Keratinocyte (primary cell): ENCODE data around the gene MTSS2. TPM values are rescaled to one million over a fixed set of nuclear protein-coding genes. Genes with fewer than 3 reads are reported as not detected.

Experiments
- DNase-seq: peaks from one replicate; pipeline ENCODE4 v3.0.0-alpha.2; 2011; ENCODE audit warnings: low read depth, missing footprints, low spot score
- FAIRE-seq: peaks from 2 replicates; lab custom pipeline; 2011; peaks lifted over from hg19 to GRCh38; lab: Jason Lieb, UNC
- H2AFZ ChIP-seq: 2 replicates; pipeline ENCODE4 v1.6.0; 2012; ENCODE audit warnings: low read length, control low read depth, inconsistent platforms; ENCODE audit not compliant: control insufficient read depth
- H3K27ac ChIP-seq: 2 replicates; pipeline ENCODE4 v1.5.1; 2011; ENCODE audit warnings: low read length; ENCODE audit not compliant: control insufficient read depth, insufficient read depth
- H3K27me3 ChIP-seq: 3 replicates; pipeline ENCODE4 v1.6.0; 2011; ENCODE audit warnings: low read length; ENCODE audit not compliant: control insufficient read depth, insufficient read depth; ENCODE audit errors: extremely low read depth
- H3K36me3 ChIP-seq, 2 experiments: 2 replicates in 1 of 2; 3 replicates in 1 of 2; pipeline ENCODE4 v1.5.1; 2011; ENCODE audit warnings: low read length in 2 of 2, mild to moderate bottlenecking in 1 of 2; ENCODE audit not compliant: control insufficient read depth in 2 of 2, insufficient read depth in 2 of 2; ENCODE audit errors: extremely low read depth in 1 of 2
- H3K4me1 ChIP-seq: 3 replicates; pipeline ENCODE4 v1.5.1; 2011; ENCODE audit warnings: low read length; ENCODE audit not compliant: control insufficient read depth, insufficient read depth; ENCODE audit errors: extremely low read depth
- H3K4me2 ChIP-seq: 3 replicates; pipeline ENCODE4 v1.6.0; 2011; ENCODE audit warnings: low read depth, low read length; ENCODE audit not compliant: control insufficient read depth, insufficient read depth; ENCODE audit errors: extremely low read depth
- H3K4me3 ChIP-seq, 3 experiments: fragments of 200-600 bp in 1 of 3; sonication (generic) in 1 of 3; 2 replicates in 2 of 3; 3 replicates in 1 of 3; pipeline ENCODE4 v1.5.1; 2011 to 2016; ENCODE audit warnings: low read length in 3 of 3, mild to moderate bottlenecking in 3 of 3, control low read depth in 2 of 3, inconsistent platforms in 1 of 3, low read depth in 1 of 3, mixed read lengths in 1 of 3, mixed run types in 1 of 3, moderate library complexity in 1 of 3; ENCODE audit not compliant: control insufficient read depth in 2 of 3, insufficient read depth in 2 of 3; ENCODE audit errors: extremely low read depth in 1 of 3
- H3K79me2 ChIP-seq: 2 replicates; pipeline ENCODE4 v1.6.0; 2012; ENCODE audit warnings: low read length; ENCODE audit not compliant: control insufficient read depth, insufficient read depth
- H3K9ac ChIP-seq: 3 replicates; pipeline ENCODE4 v1.6.0; 2011; ENCODE audit warnings: low read length; ENCODE audit not compliant: control insufficient read depth, insufficient read depth; ENCODE audit errors: extremely low read depth
- H3K9me1 ChIP-seq: 3 replicates; pipeline ENCODE4 v1.6.0; 2011; ENCODE audit warnings: low read length; ENCODE audit not compliant: control insufficient read depth, insufficient read depth; ENCODE audit errors: extremely low read depth
- H3K9me3 ChIP-seq: 2 replicates; pipeline ENCODE4 v1.5.1; 2012; ENCODE audit warnings: low read depth, low read length; ENCODE audit not compliant: control insufficient read depth
- H4K20me1 ChIP-seq: 3 replicates; pipeline ENCODE4 v1.6.0; 2011; ENCODE audit warnings: low read length; ENCODE audit not compliant: control insufficient read depth, insufficient read depth; ENCODE audit errors: extremely low read depth
- CTCF ChIP-seq, 3 experiments: IDR thresholded peaks in 1 of 3; conservative IDR thresholded peaks in 1 of 3; optimal IDR thresholded peaks in 1 of 3; 2 replicates in 2 of 3; 3 replicates in 1 of 3; pipeline versions ENCODE3 to v1.5.1; 2011; ENCODE audit warnings: low read length in 3 of 3, mild to moderate bottlenecking in 3 of 3, moderate library complexity in 2 of 3, control low read depth in 1 of 3, inconsistent platforms in 1 of 3; ENCODE audit not compliant: insufficient read depth in 2 of 3; ENCODE audit errors: extremely low read depth in 1 of 3
- EZH2 ChIP-seq: IDR thresholded peaks from one replicate; pipeline ENCODE4 v1.6.1; 2012; ENCODE audit warnings: inconsistent platforms, mild to moderate bottlenecking, low read length, moderate library complexity
- dilution Hi-C: fragments of 300-500 bp; cut with MboI; formaldehyde crosslinking; loops from one replicate; pipeline ENCODE4 v1.7.0; 2020; ENCODE audit warnings: low sequenced_read_pairs; ENCODE audit not compliant: extremely low pct_ligation_motif_present
- polyA plus RNA-seq, 5 experiments: library from polyadenylated mRNA; depleted of rRNA in 3 of 5; stranded (reverse) in 3 of 5; stranded (forward) in 1 of 5; unstranded in 1 of 5; fragments of >200 nt; gene quantifications; 1 replicate in 1 of 5; 2 replicates in 3 of 5; 3 replicates in 1 of 5; pipeline versions ENCODE4 v1.2.1 to v1.2.3, GENCODE V29; 2011 to 2012; ENCODE audit warnings: missing spikeins in 2 of 5, low read depth in 1 of 5, low replicate concordance in 1 of 5

Gene MTSS2
- polyA plus RNA-seq, 1 donor (not counting 4 experiments of a cell fraction or from before 2014, with no cell fraction given) = 13.3 TPM

GRCh38 chr16:70660672-70661350, 25.0 kb downstream of the MTSS2 start:
- no peaks in the 10 kb centered on the region for H4K20me1 ChIP-seq
- no peak overlapping the region for H3K4me3 ChIP-seq
- no peak overlapping the region for H3K4me2 ChIP-seq
- H3K9me3 ChIP-seq = no peaks in the 10 kb centered on the region
- DNase-seq = no peak
- no peaks in the 10 kb centered on the region for H3K4me1 ChIP-seq
- H2AFZ ChIP-seq = no peak overlapping the region
- no peak overlapping the region for H3K27ac ChIP-seq
- no peak overlapping the region for H3K9ac ChIP-seq
- dilution Hi-C loops = no loop called here
- TF ChIP-seq CTCF (optimal IDR thresholded peaks at IDR 0.05 in 1 of 3, IDR thresholded peaks at IDR 0.05 in 1 of 3, conservative IDR thresholded peaks at IDR 0.05 in 1 of 3; ENCODE audit: extremely low read depth in 1 of 3, insufficient read depth in 2 of 3, low read length in 3 of 3) (no peak), EZH2 (no peak)
- no peaks in the 10 kb centered on the region for H3K27me3 ChIP-seq
- no peaks in the 10 kb centered on the region for H3K79me2 ChIP-seq
- FAIRE-seq = no peak
- no peaks in the 10 kb centered on the region for H3K9me1 ChIP-seq
- H3K36me3 ChIP-seq = peaks cover 5 to 11% of the 10 kb centered on the region in 2 experiments

DNA sequence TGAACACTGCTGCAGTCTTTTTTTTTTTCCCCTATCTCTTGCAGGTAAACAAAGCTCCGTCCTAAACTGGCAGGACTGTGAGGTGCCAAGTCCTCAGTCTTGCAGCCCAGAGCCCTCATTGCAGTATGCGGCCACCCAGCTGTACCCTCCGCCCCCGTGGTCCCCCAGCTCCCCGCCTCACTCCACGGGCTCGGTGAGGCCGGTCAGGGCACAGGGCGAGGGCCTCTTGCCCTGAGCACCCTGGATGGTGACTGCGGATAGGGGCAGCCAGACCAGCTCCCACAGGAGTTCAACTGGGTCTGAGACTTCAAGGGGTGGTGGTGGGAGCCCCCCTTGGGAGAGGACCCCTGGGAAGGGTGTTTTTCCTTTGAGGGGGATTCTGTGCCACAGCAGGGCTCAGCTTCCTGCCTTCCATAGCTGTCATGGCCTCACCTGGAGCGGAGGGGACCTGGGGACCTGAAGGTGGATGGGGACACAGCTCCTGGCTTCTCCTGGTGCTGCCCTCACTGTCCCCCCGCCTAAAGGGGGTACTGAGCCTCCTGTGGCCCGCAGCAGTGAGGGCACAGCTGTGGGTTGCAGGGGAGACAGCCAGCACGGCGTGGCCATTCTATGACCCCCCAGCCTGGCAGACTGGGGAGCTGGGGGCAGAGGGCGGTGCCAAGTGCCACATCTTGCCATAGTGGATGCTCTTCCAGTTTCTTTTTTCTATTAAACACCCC, 25.7 kb downstream of the MTSS2 start:
- no peak overlapping the region for H3K4me2 ChIP-seq
- DNase-seq = no peak
- no peaks in the 10 kb centered on the region for H3K79me2 ChIP-seq
- no peak overlapping the region for H3K9ac ChIP-seq
- TF ChIP-seq EZH2 = no peak
- TF ChIP-seq CTCF (optimal IDR thresholded peaks at IDR 0.05 in 1 of 3, IDR thresholded peaks at IDR 0.05 in 1 of 3, conservative IDR thresholded peaks at IDR 0.05 in 1 of 3; ENCODE audit: extremely low read depth in 1 of 3, insufficient read depth in 2 of 3, low read length in 3 of 3) = no peak
- no peaks in the 10 kb centered on the region for H3K4me1 ChIP-seq
- no peaks in the 10 kb centered on the region for H4K20me1 ChIP-seq
- H3K9me1 ChIP-seq = no peaks in the 10 kb centered on the region
- H3K27me3 ChIP-seq = no peaks in the 10 kb centered on the region
- dilution Hi-C loops = no loop called here
- no peak overlapping the region for H3K4me3 ChIP-seq
- no peak overlapping the region for H3K27ac ChIP-seq
- no peaks in the 10 kb centered on the region for H3K9me3 ChIP-seq
- no peak overlapping the region for H2AFZ ChIP-seq
- peaks cover 5 to 10% of the 10 kb centered on the region in 2 experiments for H3K36me3 ChIP-seq
- FAIRE-seq = no peak
